A549 (cell line): ENCODE results near the gene WNT7B. TPM values are rescaled to one million over a fixed set of nuclear protein-coding genes. Genes with fewer than 3 reads are reported as not detected.
A peak's percentile ranks its signal among the peaks of the same experiment; 100 is the strongest.

Experiments used
- ATAC-seq, 2 experiments: fragments of 200-7000 bp in 1 of 2; fragments of >200 bp in 1 of 2; cut with Nextera tagmentation in 1 of 2; cut with Tn5 transposase in 1 of 2; 3 replicates each; pipeline versions ENCODE4 v1.8.0 to v1.9.1; 2018 to 2020; ENCODE audit warnings: mild to moderate bottlenecking in 1 of 2, moderate library complexity in 1 of 2
- CTCF ChIA-PET: fragments of 300-600 bp; sonication (Branson Sonifier 250); formaldehyde crosslinking; extraction: SDS; loops from one replicate; lab custom pipeline; 2021; ENCODE audit warnings: antibody characterized with exemption, inconsistent platforms; lab: Yijun Ruan, JAX
- POLR2A ChIA-PET: fragments of 350-600 bp; formaldehyde crosslinking; extraction: SDS; loops from one replicate; lab custom pipeline; 2021; ENCODE audit warnings: antibody characterized with exemption, inconsistent platforms; lab: Yijun Ruan, JAX
- DNase-seq, 2 experiments: peaks; one replicate each; pipeline versions ENCODE4 v3.0.0 to v3.0.0-alpha.2; 2011 to 2016; ENCODE audit warnings: low read depth in 1 of 2, low spot score in 1 of 2
- FAIRE-seq: peaks from 2 replicates; lab custom pipeline; 2011; peaks lifted over from hg19 to GRCh38; lab: Jason Lieb, UNC
- H3K27ac ChIP-seq, 2 experiments: fragments of >200 bp; sonication (Bioruptor Twin); formaldehyde crosslinking; 3 replicates each; pipeline ENCODE4 v1.5.1; 2016 to 2017
- H3K4me1 ChIP-seq: fragments of >200 bp; sonication (Bioruptor Twin); formaldehyde crosslinking; 3 replicates; pipeline ENCODE4 v1.6.1; 2016
- H3K4me2 ChIP-seq: fragments of >200 bp; sonication (Bioruptor Twin); formaldehyde crosslinking; 3 replicates; pipeline ENCODE4 v1.6.1; 2016
- H3K4me3 ChIP-seq: fragments of >200 bp; sonication (Bioruptor Twin); formaldehyde crosslinking; 3 replicates; pipeline ENCODE4 v1.5.1; 2016
- H3K9me3 ChIP-seq: fragments of >200 bp; sonication (Bioruptor Twin); formaldehyde crosslinking; 3 replicates; pipeline ENCODE4 v1.6.1; 2016
- ATOH8 ChIP-seq: fragments of 250-450 bp; sonication (Bioruptor Pico); IDR thresholded peaks from 2 replicates; pipeline ENCODE4 v1.5.0; 2020; ENCODE audit warnings: low read depth, mild to moderate bottlenecking, moderate library complexity
- BCL3 ChIP-seq: fragments of >200 bp; sonication (Bioruptor Twin); formaldehyde crosslinking; IDR thresholded peaks from 3 replicates; pipeline ENCODE4 v1.6.1; 2016
- CEBPB ChIP-seq, 2 experiments: fragments of >200 bp in 1 of 2; sonication (Bioruptor Twin) in 1 of 2; formaldehyde crosslinking in 1 of 2; IDR thresholded peaks; 2 replicates each; pipeline ENCODE4 v1.6.1; 2012 to 2016
- EP300 ChIP-seq, 2 experiments: fragments of >200 bp; sonication (Bioruptor Twin); formaldehyde crosslinking; IDR thresholded peaks; 2 replicates in 1 of 2; 3 replicates in 1 of 2; pipeline ENCODE4 v1.6.1; 2016 to 2017
- ESRRA ChIP-seq: fragments of 150-350 bp; IDR thresholded peaks from 2 replicates; pipeline ENCODE4 v1.6.1; 2014; ENCODE audit warnings: mild to moderate bottlenecking, low read length, borderline replicate concordance
- FOSL2 ChIP-seq, 2 experiments: fragments of 450-650 bp in 1 of 2; fragments of >200 bp in 1 of 2; sonication (Bioruptor Twin) in 1 of 2; formaldehyde crosslinking; IDR thresholded peaks; 2 replicates each; pipeline versions ENCODE4 v1.5.0 to v1.6.1; 2016 to 2020; ENCODE audit warnings: mild to moderate bottlenecking in 1 of 2, moderate library complexity in 1 of 2
- FOXS1 ChIP-seq: fragments of 250-450 bp; sonication (Bioruptor Pico); IDR thresholded peaks from 2 replicates; pipeline ENCODE4 v1.5.0; 2020; ENCODE audit warnings: mild to moderate bottlenecking, moderate library complexity
- GATA3 ChIP-seq: IDR thresholded peaks from 2 replicates; pipeline ENCODE4 v1.6.1; 2012; ENCODE audit warnings: borderline replicate concordance
- HES2 ChIP-seq: fragments of >200 bp; sonication (Bioruptor Twin); formaldehyde crosslinking; IDR thresholded peaks from 2 replicates; pipeline ENCODE4 v1.6.1; 2016
- HOXA7 ChIP-seq: fragments of 250-450 bp; sonication (Bioruptor Pico); IDR thresholded peaks from 2 replicates; pipeline ENCODE4 v1.5.0; 2020; ENCODE audit warnings: mild to moderate bottlenecking, moderate library complexity
- HOXB13 ChIP-seq: fragments of 250-450 bp; sonication (Bioruptor Pico); IDR thresholded peaks from 2 replicates; pipeline ENCODE4 v1.5.0; 2020; ENCODE audit warnings: low read depth, mild to moderate bottlenecking, moderate library complexity
- JUN ChIP-seq, 2 experiments: fragments of >200 bp; sonication (Bioruptor Twin); formaldehyde crosslinking; IDR thresholded peaks; 2 replicates in 1 of 2; 3 replicates in 1 of 2; pipeline ENCODE4 v1.6.1; 2016 to 2017
- JUNB ChIP-seq: fragments of >200 bp; sonication (Bioruptor Twin); formaldehyde crosslinking; IDR thresholded peaks from 2 replicates; pipeline ENCODE4 v1.6.1; 2016
- KDM1A ChIP-seq: fragments of 200-600 bp; sonication (generic); IDR thresholded peaks from 2 replicates; pipeline ENCODE4 v1.6.1; 2016; ENCODE audit warnings: low read depth, mild to moderate bottlenecking
- MAFK ChIP-seq: fragments of 450-650 bp; IDR thresholded peaks from 2 replicates; pipeline ENCODE4 v1.6.1; 2014; ENCODE audit not compliant: partially characterized antibody
- MAX ChIP-seq: IDR thresholded peaks from 2 replicates; pipeline ENCODE4 v1.6.1; 2012
- PBX3 ChIP-seq: IDR thresholded peaks from 2 replicates; pipeline ENCODE4 v1.6.1; 2012
- PHF8 ChIP-seq: fragments of 200-600 bp; sonication (generic); IDR thresholded peaks from 2 replicates; pipeline ENCODE4 v1.6.1; 2016; ENCODE audit warnings: low read depth, mild to moderate bottlenecking, antibody characterized with exemption, moderate library complexity, borderline replicate concordance
- RAD21 ChIP-seq, 2 experiments: fragments of >200 bp in 1 of 2; sonication (Bioruptor Twin) in 1 of 2; formaldehyde crosslinking in 1 of 2; IDR thresholded peaks in 1 of 2; conservative IDR thresholded peaks in 1 of 2; 2 replicates in 1 of 2; 3 replicates in 1 of 2; pipeline ENCODE4 v1.6.1; 2012 to 2018; ENCODE audit warnings: inconsistent platforms in 1 of 2
- RARB ChIP-seq: fragments of 250-450 bp; sonication (Bioruptor Pico); IDR thresholded peaks from 2 replicates; pipeline ENCODE4 v1.8.0; 2021; ENCODE audit warnings: mild to moderate bottlenecking, moderate library complexity
- RNF2 ChIP-seq: fragments of 200-600 bp; sonication (generic); IDR thresholded peaks from 2 replicates; pipeline ENCODE4 v1.6.1; 2016; ENCODE audit warnings: low read depth, mild to moderate bottlenecking, antibody characterized with exemption, moderate library complexity, borderline replicate concordance
- TFCP2L1 ChIP-seq: fragments of 250-450 bp; sonication (Bioruptor Pico); IDR thresholded peaks from 2 replicates; pipeline ENCODE4 v1.5.0; 2021; ENCODE audit warnings: mild to moderate bottlenecking
- USF2 ChIP-seq: fragments of 450-650 bp; IDR thresholded peaks from 2 replicates; pipeline ENCODE4 v1.6.1; 2014; ENCODE audit warnings: antibody characterized with exemption
- ZNF302 ChIP-seq: fragments of 250-450 bp; sonication (Bioruptor Pico); IDR thresholded peaks from 2 replicates; pipeline ENCODE4 v1.9.0; 2021; ENCODE audit warnings: inconsistent platforms, mild to moderate bottlenecking, moderate library complexity
- WGBS: methylation state at CpG from one replicate; pipeline ENCODE4 v1.1.6; 2017; ENCODE audit errors: missing lambda C conversion rate; 5-methylcytosine and 5-hydroxymethylcytosine counted together
- polyA plus RNA-seq, 4 experiments: library from polyadenylated mRNA; depleted of rRNA in 3 of 4; stranded (reverse); fragments of >200 nt; fragmentation: RNase III in 1 of 4; extraction: RNeasy Plus Mini Kit Qiagen cat#74134 plus additional on column Dnase treatment in 1 of 4; gene quantifications; 2 replicates in 3 of 4; 3 replicates in 1 of 4; pipeline ENCODE4 v1.2.3, GENCODE V29; 2011 to 2017

Gene WNT7B
- polyA plus RNA-seq, 2 of the 4 experiments (the other 2 are of a cell fraction), result 16.9 to 80.8 TPM

GRCh38 chr22:45969801-45970470 is 7.0 kb downstream of the WNT7B start:
- POLR2A ChIA-PET, result interaction anchor here (1.2 kb wide), 1 partner anchor 282 kb away, joined by 3 read pairs; no protein-coding TSS in a partner anchor

GRCh38 chr22:45969414-45969799 is 7.6 kb downstream of the WNT7B start:
- ChIA-PET CTCF (interaction anchor here (1.1 to 2.0 kb wide), 7 partner anchors 13 to 392 kb away, joined by 3 to 10 read pairs (median 4); no protein-coding TSS in a partner anchor), POLR2A (interaction anchor here (1.2 kb wide), 1 partner anchor 281 kb away, joined by 3 read pairs; no protein-coding TSS in a partner anchor)
- WGBS, result no CpG with 5 or more reads among the region's 11 CpGs
- ATAC-seq (peak; percentile 73 to 81), DNase-seq (peak in 1 of 2 experiments; percentile 71), FAIRE-seq (no peak)
- Histone ChIP-seq H3K4me1 (peaks cover 96% of the 10 kb centered on the region), H3K9me3 (no peaks in the 10 kb centered on the region), H3K4me3 (no peak overlapping the region), H3K4me2 (peak overlapping the region; percentile 63), H3K27ac (peak overlapping the region; percentile 77 to 88)
- TF ChIP-seq PHF8, result no peak
- TF ChIP-seq BCL3, result 0 out of 3 replicates have a peak, but pooled peaks have one; percentile 8
- no peak for TF ChIP-seq ESRRA
- no peak for TF ChIP-seq ATOH8 (CRISPR knock-in tag)
- TF ChIP-seq CEBPB (IDR thresholded peaks at IDR 0.05), result no peak
- TF ChIP-seq EP300 (IDR thresholded peaks at IDR 0.05), result peak in 1 of 2 experiments; percentile 0; a peak in 1 of 5 replicates
- no peak for TF ChIP-seq FOXS1 (CRISPR knock-in tag)
- 0 out of 5 replicates have a peak, but pooled peaks of 1 of the 2 experiments have one; percentile 13 for TF ChIP-seq JUN (IDR thresholded peaks at IDR 0.05)
- TF ChIP-seq RAD21 (conservative IDR thresholded peaks at IDR 0.05 in 1 of 2, IDR thresholded peaks at IDR 0.05 in 1 of 2), result peak; percentile 10 to 36; a peak in 3 of 5 replicates
- no peak for TF ChIP-seq USF2
- no peak for TF ChIP-seq KDM1A

More at GRCh38 chr22:45969801-45970470, 7.0 kb downstream of the WNT7B start:
- CTCF ChIA-PET, result interaction anchor here (1.1 to 2.0 kb wide), 7 partner anchors 14 to 392 kb away, joined by 3 to 10 read pairs (median 4); no protein-coding TSS in a partner anchor
- H3K9me3 ChIP-seq, result no peaks in the 10 kb centered on the region
- WGBS, result 71% methylated on average over 18 of the region's 21 CpGs
- peak overlapping the region; percentile 18; the same call in 1 of the 3 replicates for H3K4me3 ChIP-seq
- no peak for ATAC-seq
- DNase-seq, result no peak
- H3K4me1 ChIP-seq, result peaks cover 92% of the 10 kb centered on the region
- peak overlapping the region; percentile 77 to 88 for H3K27ac ChIP-seq
- no peak for TF ChIP-seq HOXB13
- TF ChIP-seq ZNF302, result no peak
- no peak for TF ChIP-seq MAFK
- TF ChIP-seq TFCP2L1 (CRISPR knock-in tag), result no peak
- TF ChIP-seq, all 56 proteins: peak for 0
- FAIRE-seq, result no peak
- H3K4me2 ChIP-seq, result peak overlapping the region; percentile 63

GRCh38 chr22:45968751-45969413 is 8.1 kb downstream of the WNT7B start:
- ATAC-seq (peak in 1 of 2 experiments; percentile 59; a peak in 3 of 6 replicates), DNase-seq (peak in 1 of 2 experiments; percentile 77), FAIRE-seq (no peak)
- peak overlapping the region; percentile 17; the same call in 1 of the 3 replicates for H3K4me3 ChIP-seq
- CTCF ChIA-PET, result interaction anchor here (0.9 to 2.0 kb wide), 8 partner anchors 12 to 391 kb away, joined by 3 to 10 read pairs (median 4); no protein-coding TSS in a partner anchor
- peak overlapping the region; percentile 77 to 88 for H3K27ac ChIP-seq
- H3K4me2 ChIP-seq, result peak overlapping the region; percentile 63
- POLR2A ChIA-PET, result interaction anchor here (1.2 kb wide), 1 partner anchor 281 kb away, joined by 3 read pairs; no protein-coding TSS in a partner anchor
- no peaks in the 10 kb centered on the region for H3K9me3 ChIP-seq
- WGBS, result 51% methylated on average over 7 of the region's 21 CpGs
- peaks cover 96% of the 10 kb centered on the region for H3K4me1 ChIP-seq
- TF ChIP-seq RARB (CRISPR knock-in tag) (no peak), HES2 (no peak), RAD21 (conservative IDR thresholded peaks at IDR 0.05 in 1 of 2, IDR thresholded peaks at IDR 0.05 in 1 of 2) (0 out of 5 replicates have a peak, but pooled peaks of 1 of the 2 experiments have one; percentile 43), MAX (peak; percentile 81), GATA3 (peak; percentile 78; the same call in 1 of the 2 replicates), RNF2 (no peak), JUNB (peak; percentile 82), BCL3 (peak; percentile 26; the same call in 1 of the 3 replicates), FOSL2 (IDR thresholded peaks at IDR 0.05) (peak; percentile 89), FOSL2 (CRISPR knock-in tag; IDR thresholded peaks at IDR 0.05) (peak; percentile 96), PBX3 (peak; percentile 77), HOXA7 (CRISPR knock-in tag) (no peak)
